ENCODE data around the gene FKBP1A. TPM values are rescaled to one million over a fixed set of nuclear protein-coding genes. Genes with fewer than 3 reads are reported as not detected.

Gene FKBP1A
- total and polyA plus RNA-seq, 9 of the 15 experiments (the other 6 are each of a cell fraction or from before 2014, with no cell fraction given) = 48.8 to 502 (median 89.6) TPM

GRCh38 chr20:1440024-1440423, 47.2 kb upstream of the FKBP1A start:
- CTCF ChIA-PET (ENCODE audit: low intra/inter-chr PET ratio) = interaction anchor here (0.8 kb wide), 1 partner anchor 127 kb away, joined by 3 read pairs; no protein-coding TSS in a partner anchor
- Histone ChIP-seq H3K36me3 (ENCODE audit: control insufficient read depth, insufficient read depth, low read length) (peaks cover 39% of the 10 kb centered on the region; the same call in 2 of the 3 replicates), H4K20me1 (replicated peaks; ENCODE audit: control insufficient read depth, insufficient read depth, low read length) (no peaks in the 10 kb centered on the region), H3K4me1 (replicated peaks in 1 of 2; ENCODE audit: control insufficient read depth in 2 of 2, insufficient read depth in 2 of 2, low read length in 2 of 2) (peaks cover 0 to 10% of the 10 kb centered on the region in 2 experiments; a peak in 2 of 5 replicates), H3K27ac (ENCODE audit: extremely low read depth, low read depth, low read length) (no peak overlapping the region), H3K27me3 (ENCODE audit: control insufficient read depth in 2 of 2, insufficient read depth in 2 of 2, low read length in 2 of 2) (no peaks in the 10 kb centered on the region), H3K4me2 (ENCODE audit: insufficient read depth, low read length) (no peak overlapping the region), H3K9me1 (ENCODE audit: control insufficient read depth, insufficient read depth, low read length) (no peaks in the 10 kb centered on the region), H3K4me3 (no peak overlapping the region), H3K9me3 (replicated peaks; ENCODE audit: control insufficient read depth, insufficient read depth, low read depth, low read length) (no peaks in the 10 kb centered on the region), H3K9ac (ENCODE audit: insufficient read depth in 1 of 2, low read depth in 2 of 2, low read length in 2 of 2) (no peak overlapping the region), H3K79me2 (ENCODE audit: control insufficient read depth, insufficient read depth, low read length) (no peaks in the 10 kb centered on the region), H2AFZ (ENCODE audit: low read depth, low read length) (no peak overlapping the region)
- intact Hi-C loops (cut with micrococcal nuclease) (loop anchor here (1.0 to 2.0 kb wide), 2 partner anchors 29 to 63 kb away; no protein-coding TSS in a partner anchor), in situ Hi-C loops (cut with MboI) (no loop called here)
- WGBS (ENCODE audit: insufficient coverage, low coverage, missing lambda C conversion rate) = 57% methylated on average over 6 of the region's 6 CpGs
- ATAC-seq (peak; percentile 87), FAIRE-seq (peak; percentile 74), DNase-seq (ENCODE audit: extremely low read depth in 1 of 4, low spot score in 3 of 4) (peak; percentile 36 to 61 (median 48))
- POLR2A ChIA-PET = interaction anchor here (0.6 to 1.0 kb wide), 4 partner anchors 26 to 371 kb away, joined by 3 read pairs; no protein-coding TSS in a partner anchor
- no TSS peak for BruUV-seq (replicated peaks)
- TF ChIP-seq SMC3 (conservative IDR thresholded peaks at IDR 0.05; ENCODE audit: insufficient read depth, low read depth, low read length) (0 out of 2 replicates have a peak, but pooled peaks have one; percentile 30), KHSRP (IDR thresholded peaks at IDR 0.05) (no peak), ZNF217 (CRISPR knock-in tag; IDR thresholded peaks at IDR 0.05) (no peak), RAD21 (CRISPR knock-in tag; conservative IDR thresholded peaks at IDR 0.05 in 1 of 2, IDR thresholded peaks at IDR 0.05 in 1 of 2) (peak; percentile 44 to 61; a peak in 3 of 4 replicates), RCOR1 (IDR thresholded peaks at IDR 0.05; ENCODE audit: borderline replicate concordance in 1 of 2, low read depth in 2 of 2, low read length in 2 of 2) (0 out of 4 replicates have a peak, but pooled peaks of 1 of the 2 experiments have one; percentile 40), PYGO2 (tag; IDR thresholded peaks at IDR 0.05) (no peak), YY1 (IDR thresholded peaks at IDR 0.05; ENCODE audit: borderline replicate concordance in 1 of 3, control insufficient read depth in 1 of 3, extremely low read depth in 1 of 3, insufficient read depth in 3 of 3, insufficient read length in 1 of 3, insufficient replicate concordance in 2 of 3, low read depth in 1 of 3, low read length in 2 of 3) (peak in 1 of 3 experiments; percentile 8), THRA (IDR thresholded peaks at IDR 0.05) (no peak), RBM14 (IDR thresholded peaks at IDR 0.05; ENCODE audit: borderline replicate concordance, insufficient read depth, low read depth, low read length) (no peak), ETV5 (CRISPR knock-in tag; IDR thresholded peaks at IDR 0.05; ENCODE audit: low read depth) (peak; percentile 32; the same call in 1 of the 2 replicates), CTCFL (IDR thresholded peaks at IDR 0.05; ENCODE audit: borderline replicate concordance, insufficient read depth, low read depth, low read length, poor library complexity, severe bottlenecking) (peak; percentile 69), CTCF (IDR thresholded peaks at IDR 0.05 in 2 of 3, conservative IDR thresholded peaks at IDR 0.05 in 1 of 3; ENCODE audit: insufficient read depth in 2 of 3, low read depth in 1 of 3, low read length in 3 of 3) (peak; percentile 72 to 98 (median 97)), EGR1 (conservative IDR thresholded peaks at IDR 0.05) (0 out of 2 replicates have a peak, but pooled peaks have one; percentile 8)

Measured in K562 (cell line).